ENCODE results near the gene ZAR1. TPM values are rescaled to one million over a fixed set of nuclear protein-coding genes. Genes with fewer than 3 reads are reported as not detected.

Gene ZAR1
- total RNA-seq, 1 experiment from 2014 or later = not detected

- H3K4me1 Mint-ChIP-seq (ENCODE audit: insufficient read depth, unreplicated experiment) = peaks cover 8% of the 10 kb centered on the region
- no peak overlapping the region for H3K4me3 Mint-ChIP-seq (ENCODE audit: unreplicated experiment)
- no peak for DNase-seq (ENCODE audit: unreplicated experiment)
- H3K9me3 Mint-ChIP-seq (ENCODE audit: unreplicated experiment) = no peaks in the 10 kb centered on the region
- no TSS peak for BruUV-seq (replicated peaks)
- H3K27ac Mint-ChIP-seq (ENCODE audit: low read depth, unreplicated experiment) = no peak overlapping the region
- intact Hi-C loops (cut with micrococcal nuclease) = no loop called here
- POLR2A ChIA-PET = no interaction called here
- TF ChIP-seq CTCF (IDR thresholded peaks at IDR 0.05; ENCODE audit: unreplicated experiment) = no peak
- H3K27me3 Mint-ChIP-seq (ENCODE audit: insufficient read depth, unreplicated experiment) = no peaks in the 10 kb centered on the region
- H3K36me3 Mint-ChIP-seq (ENCODE audit: insufficient read depth, unreplicated experiment) = no peaks in the 10 kb centered on the region
- CTCF ChIA-PET = interaction anchor here (0.6 to 1.2 kb wide), 2 partner anchors 166 to 468 kb away, joined by 3 to 5 read pairs; no protein-coding TSS in a partner anchor
Observed at GRCh38 chr4:48481581-48481980, 8.5 kb upstream of the ZAR1 start.

- no peak within 1 kb of the TSS for H3K4me3 Mint-ChIP-seq (ENCODE audit: unreplicated experiment)
- peaks cover 12% of the 10 kb centered on the region for H3K27me3 Mint-ChIP-seq (ENCODE audit: insufficient read depth, unreplicated experiment)
- ChIA-PET CTCF (interaction anchor here (0.7 kb wide), 1 partner anchor 265 kb away, joined by 3 read pairs; no protein-coding TSS in a partner anchor), POLR2A (no interaction called here)
- BruUV-seq (replicated peaks) = no TSS peak
- no peak within 1 kb of the TSS for H3K27ac Mint-ChIP-seq (ENCODE audit: low read depth, unreplicated experiment)
- no peaks in the 10 kb centered on the region for H3K9me3 Mint-ChIP-seq (ENCODE audit: unreplicated experiment)
- no peaks in the 10 kb centered on the region for H3K4me1 Mint-ChIP-seq (ENCODE audit: insufficient read depth, unreplicated experiment)
- no peak for TF ChIP-seq CTCF (IDR thresholded peaks at IDR 0.05; ENCODE audit: unreplicated experiment)
- no peak for DNase-seq (ENCODE audit: unreplicated experiment)
- no peaks in the 10 kb centered on the region for H3K36me3 Mint-ChIP-seq (ENCODE audit: insufficient read depth, unreplicated experiment)
- intact Hi-C loops (cut with micrococcal nuclease) = no loop called here
Observed at GRCh38 chr4:48483006-48483776, 6.9 kb upstream of the ZAR1 start, which contains the start of gene SLC10A4. Gene SLC10A4, plus strand, starts transcription at chr4:48483343. Its CDS starts 219 bp downstream, at chr4:48483562.

- Mint-ChIP-seq H3K4me3 (ENCODE audit: unreplicated experiment) (no peak overlapping the region), H3K36me3 (ENCODE audit: insufficient read depth, unreplicated experiment) (no peaks in the 10 kb centered on the region), H3K27ac (ENCODE audit: low read depth, unreplicated experiment) (no peak overlapping the region), H3K9me3 (ENCODE audit: unreplicated experiment) (no peaks in the 10 kb centered on the region), H3K27me3 (ENCODE audit: insufficient read depth, unreplicated experiment) (peaks cover 12% of the 10 kb centered on the region), H3K4me1 (ENCODE audit: insufficient read depth, unreplicated experiment) (no peaks in the 10 kb centered on the region)
- DNase-seq (ENCODE audit: unreplicated experiment) = no peak
- ChIA-PET POLR2A (no interaction called here), CTCF (no interaction called here)
- intact Hi-C loops (cut with micrococcal nuclease) = no loop called here
- TF ChIP-seq CTCF (IDR thresholded peaks at IDR 0.05; ENCODE audit: unreplicated experiment) = no peak
- no TSS peak for BruUV-seq (replicated peaks)
Observed at GRCh38 chr4:48483777-48484493, 6.1 kb upstream of the ZAR1 start.

GRCh38 chr4:48484494-48485168, 5.4 kb upstream of the ZAR1 start:
- ChIA-PET POLR2A (no interaction called here), CTCF (interaction anchor here (0.7 kb wide), 1 partner anchor 463 kb away, joined by 3 read pairs; no protein-coding TSS in a partner anchor)
- intact Hi-C loops (cut with micrococcal nuclease) = no loop called here
- Mint-ChIP-seq H3K27ac (ENCODE audit: low read depth, unreplicated experiment) (no peak overlapping the region), H3K36me3 (ENCODE audit: insufficient read depth, unreplicated experiment) (no peaks in the 10 kb centered on the region), H3K4me1 (ENCODE audit: insufficient read depth, unreplicated experiment) (no peaks in the 10 kb centered on the region), H3K27me3 (ENCODE audit: insufficient read depth, unreplicated experiment) (peaks cover 12% of the 10 kb centered on the region), H3K4me3 (ENCODE audit: unreplicated experiment) (no peak overlapping the region), H3K9me3 (ENCODE audit: unreplicated experiment) (no peaks in the 10 kb centered on the region)
- DNase-seq (ENCODE audit: unreplicated experiment) = no peak
- no peak for TF ChIP-seq CTCF (IDR thresholded peaks at IDR 0.05; ENCODE audit: unreplicated experiment)
- no TSS peak for BruUV-seq (replicated peaks)

All from MCF 10A (cell line).